ENCODE results near the gene SUCLG2.
"Not testable (repeated sequence)": the region's sequence is repeated elsewhere in the genome, so short reads cannot be mapped to it uniquely, and the experiment has no call there.

SUCLG2 gene

GRCh38 chr3:67559029-67559605, 95.3 kb downstream of the SUCLG2 start:
- no peak for DNase-seq (ENCODE audit: low read depth)

GRCh38 chr3:67558426-67558825, 96.0 kb downstream of the SUCLG2 start:
- peak; percentile 43 for DNase-seq (ENCODE audit: low read depth)

- no peak for DNase-seq (ENCODE audit: low read depth)
Measured at GRCh38 chr3:67557848-67558355, 96.5 kb downstream of the SUCLG2 start.

- no peak for DNase-seq (ENCODE audit: low read depth)
Measured at GRCh38 chr3:67551361-67552016, 102.9 kb downstream of the SUCLG2 start.

- no peak for DNase-seq (ENCODE audit: low read depth)
Measured at GRCh38 chr3:67550541-67550940, 103.9 kb downstream of the SUCLG2 start.

GRCh38 chr3:67542502-67543250, 111.7 kb downstream of the SUCLG2 start:
- not testable (repeated sequence) for DNase-seq (ENCODE audit: low read depth)

GRCh38 chr3:67540198-67540894, 114.1 kb downstream of the SUCLG2 start:
- DNase-seq (ENCODE audit: low read depth): no peak

GRCh38 chr3:67537203-67537602, 117.2 kb downstream of the SUCLG2 start:
- not testable (repeated sequence) for DNase-seq (ENCODE audit: low read depth)

GRCh38 chr3:67535006-67535405, 119.4 kb downstream of the SUCLG2 start:
- DNase-seq (ENCODE audit: low read depth): no peak

GRCh38 chr3:67534594-67534993, 119.8 kb downstream of the SUCLG2 start:
- DNase-seq (ENCODE audit: low read depth): no peak

- no peak for DNase-seq (ENCODE audit: low read depth)
Measured at GRCh38 chr3:67531181-67532101, 123.0 kb downstream of the SUCLG2 start.

- DNase-seq (ENCODE audit: low read depth): no peak
Measured at GRCh38 chr3:67529915-67530314, 124.5 kb downstream of the SUCLG2 start.

GRCh38 chr3:67529337-67529736, 125.1 kb downstream of the SUCLG2 start:
- no peak for DNase-seq (ENCODE audit: low read depth)

- DNase-seq (ENCODE audit: low read depth): peak; percentile 58
Measured at GRCh38 chr3:67526246-67526645, 128.2 kb downstream of the SUCLG2 start.

GRCh38 chr3:67524046-67524445, 130.4 kb downstream of the SUCLG2 start:
- no peak for DNase-seq (ENCODE audit: low read depth)

GRCh38 chr3:67522081-67522480, 132.3 kb downstream of the SUCLG2 start:
- DNase-seq (ENCODE audit: low read depth): no peak

GRCh38 chr3:67521053-67521646, 133.3 kb downstream of the SUCLG2 start:
- DNase-seq (ENCODE audit: low read depth): no peak

- DNase-seq (ENCODE audit: low read depth): no peak
Measured at GRCh38 chr3:67518236-67518635, 136.2 kb downstream of the SUCLG2 start.

GRCh38 chr3:67517781-67518180, 136.6 kb downstream of the SUCLG2 start:
- DNase-seq (ENCODE audit: low read depth): no peak

GRCh38 chr3:67516496-67516895, 137.9 kb downstream of the SUCLG2 start:
- no peak for DNase-seq (ENCODE audit: low read depth)

- DNase-seq (ENCODE audit: low read depth): no peak
Measured at GRCh38 chr3:67515778-67516177, 138.6 kb downstream of the SUCLG2 start.

Data from fibroblast of the conjunctiva (primary cell).